ENCODE data around the gene COL16A1.

COL16A1 gene

GRCh38 chr1:31621498-31621820, 82.4 kb downstream of the COL16A1 start:
- no peak for DNase-seq

- peak; percentile 15 for DNase-seq
These were observed 83.0 kb downstream of the COL16A1 start for GRCh38 chr1:31620631-31621497.

- peak; percentile 18 for DNase-seq
These were observed 84.6 kb downstream of the COL16A1 start for GRCh38 chr1:31618916-31619846.

GRCh38 chr1:31617916-31618746, 85.7 kb downstream of the COL16A1 start:
- peak; percentile 68 for DNase-seq

GRCh38 chr1:31617218-31617915, 86.5 kb downstream of the COL16A1 start, which contains the start of gene HCRTR1:
Gene HCRTR1 (plus strand): TSS chr1:31617689. CDS start chr1:31619193, 1,504 bp downstream.
- DNase-seq = peak; percentile 21

GRCh38 chr1:31615939-31616338, 87.9 kb downstream of the COL16A1 start:
- peak; percentile 4 for DNase-seq

GRCh38 chr1:31615414-31615813, 88.4 kb downstream of the COL16A1 start:
- peak; percentile 18 for DNase-seq

GRCh38 chr1:31614414-31615005, 89.3 kb downstream of the COL16A1 start:
- peak; percentile 20 for DNase-seq

GRCh38 chr1:31609514-31610118, 94.2 kb downstream of the COL16A1 start:
- no peak for DNase-seq

GRCh38 chr1:31607360-31607759, 96.5 kb downstream of the COL16A1 start:
- no peak for DNase-seq

GRCh38 chr1:31605908-31606427, 97.8 kb downstream of the COL16A1 start:
- peak; percentile 60 for DNase-seq
